Renal cortex interstitium (tissue), 11 donors: ENCODE results near the gene RCOR3. TPM values are rescaled to one million over a fixed set of nuclear protein-coding genes. Genes with fewer than 3 reads are reported as not detected.
A peak's percentile ranks its signal among the peaks of the same experiment; 100 is the strongest.

Experiments
- DNase-seq, 11 donors: peaks; one replicate each; pipeline ENCODE4 v3.0.0-alpha.2; 2013; ENCODE audit warnings: low read depth in 9 of 11, low spot score in 4 of 11; ENCODE audit errors: extremely low read depth in 1 of 11
- polyA plus RNA-seq, 3 donors: library from polyadenylated mRNA; unstranded; fragments of 120-200 nt; gene quantifications; one replicate each; pipeline ENCODE4 v1.2.1, GENCODE V29; 2013; ENCODE audit not compliant: insufficient read length in 3 of 3

RCOR3 gene
- polyA plus RNA-seq, 3 donors, result 69.3 to 106 (median 76.8) TPM

- peak in 1 of 11 donors; percentile 3 for DNase-seq
These were observed 73.0 kb downstream of the RCOR3 start for GRCh38 chr1:211332036-211332616.

GRCh38 chr1:211332830-211333229 is 73.7 kb downstream of the RCOR3 start:
- no peak for DNase-seq

GRCh38 chr1:211333906-211334305 is 74.7 kb downstream of the RCOR3 start:
- no peak for DNase-seq

GRCh38 chr1:211334986-211335385 is 75.8 kb downstream of the RCOR3 start:
- DNase-seq, result no peak

- DNase-seq, result no peak
These were observed 76.5 kb downstream of the RCOR3 start for GRCh38 chr1:211335522-211336157.

GRCh38 chr1:211336161-211336560 is 77.0 kb downstream of the RCOR3 start:
- no peak for DNase-seq

GRCh38 chr1:211336775-211337174 is 77.6 kb downstream of the RCOR3 start:
- no peak for DNase-seq

GRCh38 chr1:211337430-211338223 is 78.5 kb downstream of the RCOR3 start:
- no peak for DNase-seq

- DNase-seq, result no peak
These were observed 79.1 kb downstream of the RCOR3 start for GRCh38 chr1:211338224-211338620.

- DNase-seq, result no peak
These were observed 80.5 kb downstream of the RCOR3 start for GRCh38 chr1:211339631-211340041.

GRCh38 chr1:211340622-211341507 is 81.7 kb downstream of the RCOR3 start:
- no peak for DNase-seq

- DNase-seq, result no peak
These were observed 82.8 kb downstream of the RCOR3 start for GRCh38 chr1:211341999-211342398.

GRCh38 chr1:211343607-211344006 is 84.4 kb downstream of the RCOR3 start:
- DNase-seq, result no peak

GRCh38 chr1:211344152-211344618 is 85.0 kb downstream of the RCOR3 start:
- no peak for DNase-seq

- DNase-seq, result no peak
These were observed 86.6 kb downstream of the RCOR3 start for GRCh38 chr1:211345719-211346118.

- no peak for DNase-seq
These were observed 88.1 kb downstream of the RCOR3 start for GRCh38 chr1:211347077-211347844.

GRCh38 chr1:211348547-211348946 is 89.4 kb downstream of the RCOR3 start:
- no peak for DNase-seq

- DNase-seq, result no peak
These were observed 90.6 kb downstream of the RCOR3 start for GRCh38 chr1:211349741-211350140.
